IMR-90 (cell line): ENCODE results near the gene PIK3CG. TPM values are rescaled to one million over a fixed set of nuclear protein-coding genes. Genes with fewer than 3 reads are reported as not detected.

Experiments
- ATAC-seq: fragments of 200-7000 bp; cut with Tn5 transposase; 2 replicates; pipeline ENCODE4 v1.9.1; 2020; ENCODE audit warnings: low read depth, mild to moderate bottlenecking, moderate library complexity
- BruUV-seq: library from RNA; stranded (reverse); fragments of 400-500 nt; replicated peaks from 2 replicates; lab custom pipeline; 2021; lab: Mats Ljungman, UMichigan
- CTCF ChIA-PET: fragments of 300-600 bp; formaldehyde crosslinking; extraction: SDS; loops from one replicate; lab custom pipeline; 2021; ENCODE audit warnings: antibody characterized with exemption; lab: Yijun Ruan, JAX
- POLR2A ChIA-PET: fragments of 300-600 bp; sonication (Branson Sonifier 250); formaldehyde crosslinking; loops from one replicate; lab custom pipeline; 2022; ENCODE audit warnings: antibody characterized with exemption; ENCODE audit not compliant: unreplicated experiment; lab: Charles Lee
- DNase-seq: peaks from one replicate; pipeline ENCODE4 v3.0.0; 2013
- H2AFZ ChIP-seq: replicated peaks from 2 replicates; pipeline ENCODE3; 2013; ENCODE audit warnings: low read length, mild to moderate bottlenecking; ENCODE audit not compliant: poor library complexity
- H2AK5ac ChIP-seq: 2 replicates; pipeline ENCODE4 v1.6.1; 2013; ENCODE audit warnings: low read depth, low read length, inconsistent platforms
- H2AK9ac ChIP-seq: replicated peaks from 2 replicates; pipeline ENCODE3; 2013; ENCODE audit warnings: mild to moderate bottlenecking, low read depth, low read length, moderate library complexity; ENCODE audit not compliant: poor library complexity
- H2BK120ac ChIP-seq: 2 replicates; pipeline ENCODE4 v1.6.1; 2013; ENCODE audit warnings: low read depth, low read length, inconsistent platforms
- H2BK15ac ChIP-seq: 3 replicates; pipeline ENCODE4 v1.6.1; 2013; ENCODE audit warnings: low read depth, low read length, inconsistent platforms
- H2BK20ac ChIP-seq: 2 replicates; pipeline ENCODE4 v1.6.1; 2013; ENCODE audit warnings: low read depth, mild to moderate bottlenecking, inconsistent platforms, low read length, moderate library complexity
- H2BK5ac ChIP-seq: 2 replicates; pipeline ENCODE4 v1.6.1; 2013; ENCODE audit warnings: mild to moderate bottlenecking, low read depth, low read length, inconsistent platforms; ENCODE audit not compliant: poor library complexity, severe bottlenecking
- H3K14ac ChIP-seq: replicated peaks from 2 replicates; pipeline ENCODE4 v1.6.1; 2013; ENCODE audit warnings: low read depth, low read length, inconsistent platforms
- H3K18ac ChIP-seq: 2 replicates; pipeline ENCODE4 v1.6.1; 2013; ENCODE audit warnings: low read depth, low read length, control low read depth
- H3K23ac ChIP-seq: 2 replicates; pipeline ENCODE4 v1.6.1; 2013; ENCODE audit warnings: low read depth, low read length, inconsistent platforms
- H3K27ac ChIP-seq: 2 replicates; pipeline ENCODE4 v1.5.1; 2013; ENCODE audit warnings: mild to moderate bottlenecking, control low read depth, low read length; ENCODE audit not compliant: insufficient read depth
- H3K27me3 ChIP-seq: 2 replicates; pipeline ENCODE4 v1.6.1; 2013; ENCODE audit warnings: low read length; ENCODE audit not compliant: control insufficient read depth, insufficient read depth
- H3K36me3 ChIP-seq: 2 replicates; pipeline ENCODE4 v1.6.1; 2013; ENCODE audit warnings: low read length, mixed read lengths; ENCODE audit not compliant: control insufficient read depth, insufficient read depth
- H3K4ac ChIP-seq: 2 replicates; pipeline ENCODE4 v1.6.1; 2013; ENCODE audit warnings: low read depth, low read length, inconsistent platforms
- H3K4me1 ChIP-seq: 2 replicates; pipeline ENCODE4 v1.6.1; 2013; ENCODE audit warnings: low read length, mixed read lengths; ENCODE audit not compliant: control insufficient read depth, insufficient read depth
- H3K4me2 ChIP-seq: 2 replicates; pipeline ENCODE4 v1.6.1; 2013; ENCODE audit warnings: low read depth, mild to moderate bottlenecking, control low read depth, low read length, moderate library complexity
- H3K4me3 ChIP-seq: 2 replicates; pipeline ENCODE4 v1.5.1; 2013; ENCODE audit warnings: low read depth, mild to moderate bottlenecking, control low read depth, low read length, moderate library complexity; ENCODE audit not compliant: insufficient read depth
- H3K56ac ChIP-seq: 2 replicates; pipeline ENCODE4 v1.6.1; 2013; ENCODE audit warnings: low read length, inconsistent platforms; ENCODE audit not compliant: insufficient read depth; ENCODE audit errors: extremely low read depth
- H3K79me1 ChIP-seq, 2 experiments: 2 replicates each; pipeline ENCODE4 v1.6.1; 2013; ENCODE audit warnings: low read length in 2 of 2, inconsistent platforms in 1 of 2, low read depth in 1 of 2
- H3K9ac ChIP-seq: 2 replicates; pipeline ENCODE4 v1.6.1; 2013; ENCODE audit warnings: low read depth, low read length, control low read depth
- H3K9me1 ChIP-seq: 2 replicates; pipeline ENCODE4 v1.6.1; 2013; ENCODE audit warnings: low read length, inconsistent platforms; ENCODE audit not compliant: insufficient read depth
- H3K9me3 ChIP-seq: 2 replicates; pipeline ENCODE4 v1.6.1; 2013; ENCODE audit warnings: low read length; ENCODE audit not compliant: control insufficient read depth, insufficient read depth
- H4K20me1 ChIP-seq: 2 replicates; pipeline ENCODE4 v1.6.1; 2013; ENCODE audit warnings: low read length, inconsistent platforms; ENCODE audit not compliant: insufficient read depth
- H4K5ac ChIP-seq: 2 replicates; pipeline ENCODE4 v1.6.1; 2013; ENCODE audit warnings: mild to moderate bottlenecking, low read depth, low read length, control low read depth
- H4K8ac ChIP-seq, 2 experiments: 2 replicates each; pipeline ENCODE4 v1.6.1; 2013; ENCODE audit warnings: low read depth in 2 of 2, low read length in 2 of 2, control low read depth in 1 of 2, inconsistent platforms in 1 of 2
- H4K91ac ChIP-seq: 2 replicates; pipeline ENCODE4 v1.6.1; 2013; ENCODE audit warnings: low read depth, low read length, inconsistent platforms; ENCODE audit not compliant: insufficient read depth
- BHLHE40 ChIP-seq: fragments of 150-350 bp; IDR thresholded peaks from 2 replicates; pipeline ENCODE4 v1.6.1; 2016; ENCODE audit warnings: mild to moderate bottlenecking, low read depth, low read length
- FOS ChIP-seq: fragments of 150-350 bp; IDR thresholded peaks from 2 replicates; pipeline ENCODE4 v1.6.1; 2016; ENCODE audit warnings: low read depth, low read length
- MAFK ChIP-seq: IDR thresholded peaks from 2 replicates; pipeline ENCODE4 v1.6.1; 2012; ENCODE audit warnings: low read depth, low read length, improper control_type of control experiment
- POLR2A ChIP-seq: IDR thresholded peaks from 2 replicates; pipeline ENCODE4 v1.6.1; 2012; ENCODE audit warnings: mild to moderate bottlenecking, low read depth, low read length
- RAD21 ChIP-seq: IDR thresholded peaks from 2 replicates; pipeline ENCODE4 v1.6.1; 2012; ENCODE audit warnings: low read length, improper control_type of control experiment
- WGBS, 2 experiments: methylation state at CpG; one replicate each; pipeline versions ENCODE4 v1.1.5 to v1.1.7; 2013; ENCODE audit warnings: missing lambda C conversion rate in 2 of 2; ENCODE audit not compliant: insufficient read length in 1 of 2; ENCODE audit errors: extremely low coverage in 2 of 2; 5-methylcytosine and 5-hydroxymethylcytosine counted together
- dilution Hi-C: fragments of 300-500 bp; cut with HindIII; formaldehyde crosslinking; loops from one replicate; pipeline ENCODE4 v1.14.3; 2018; ENCODE audit warnings: low sequenced_read_pairs; ENCODE audit not compliant: unreplicated experiment
- in situ Hi-C: fragments of 300-500 bp; cut with MboI; formaldehyde crosslinking; loops from 3 replicates; pipeline ENCODE4 v1.14.3; 2019; ENCODE audit warnings: low sequenced_read_pairs, inconsistent platforms, mixed read lengths
- intact Hi-C: fragments of 100-400 bp; cut with micrococcal nuclease; formaldehyde crosslinking; loops from 2 replicates; pipeline ENCODE4 v1.10.0; 2022
- polyA plus RNA-seq, 3 experiments: library from polyadenylated mRNA; depleted of rRNA; stranded (reverse); fragments of >200 nt; gene quantifications; 2 replicates each; pipeline ENCODE4 v1.2.3, GENCODE V29; 2012; ENCODE audit warnings: low replicate concordance in 1 of 3
- total RNA-seq: library from RNA; depleted of rRNA; stranded (reverse); fragments of >200 nt; gene quantifications from 2 replicates; pipeline ENCODE4 v1.2.3, GENCODE V29; 2012
- TF ChIP-seq, protein P1 (sequence below): fragments of 150-350 bp; IDR thresholded peaks from 2 replicates; pipeline ENCODE4 v1.6.1; 2017; ENCODE audit warnings: mild to moderate bottlenecking, antibody characterized with exemption, low read length, low read depth

PIK3CG gene
- total and polyA plus RNA-seq, 2 of the 4 experiments (the other 2 are of a cell fraction) = under 0.01 TPM; not detected in 1

DNA sequence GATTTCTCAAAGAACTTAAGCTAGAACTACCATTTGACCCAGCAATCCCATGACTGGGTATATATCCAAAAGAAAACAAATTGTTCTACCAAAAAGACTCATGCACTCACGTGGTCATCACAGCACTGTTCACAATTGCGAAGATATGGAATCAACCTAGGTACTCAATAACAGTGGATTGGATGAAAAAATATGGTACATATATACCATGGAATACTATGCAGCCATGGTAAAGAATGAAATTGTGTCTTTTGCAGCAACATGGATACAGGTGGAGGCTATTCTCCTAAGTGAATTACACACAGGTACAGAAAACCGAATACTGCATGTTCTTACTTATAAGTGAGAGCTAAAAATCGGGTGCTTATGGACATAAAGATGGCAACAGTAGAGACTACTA lies 61.8 kb downstream of the PIK3CG start:
- POLR2A ChIA-PET = no interaction called here
- H2AFZ ChIP-seq = no peak overlapping the region
- no peak overlapping the region for H2BK120ac ChIP-seq
- H2BK20ac ChIP-seq = no peak overlapping the region
- H3K4ac ChIP-seq = no peak overlapping the region
- intact Hi-C loops (no loop called here), dilution Hi-C loops (no loop called here), in situ Hi-C loops (no loop called here)
- no TSS peak for BruUV-seq
- no peaks in the 10 kb centered on the region for H3K36me3 ChIP-seq
- no peak overlapping the region for H4K5ac ChIP-seq
- no peaks in the 10 kb centered on the region for H4K20me1 ChIP-seq
- no peak overlapping the region for H4K91ac ChIP-seq
- H3K4me2 ChIP-seq = no peak overlapping the region
- no peaks in the 10 kb centered on the region for H3K4me1 ChIP-seq
- no peak overlapping the region for H2AK9ac ChIP-seq
- peaks cover 8% of the 10 kb centered on the region; the same call in 1 of the 2 replicates for H3K27me3 ChIP-seq
- WGBS, 2 experiments = no CpG with 5 or more reads among the region's 4 CpGs
- H3K56ac ChIP-seq = no peak overlapping the region
- H3K4me3 ChIP-seq = no peak overlapping the region
- no peak overlapping the region for H3K27ac ChIP-seq
- H4K8ac ChIP-seq = no peak overlapping the region
- no peaks in the 10 kb centered on the region for H3K9me1 ChIP-seq
- no peak for TF ChIP-seq POLR2A
- TF ChIP-seq BHLHE40 = no peak
- no peak for TF ChIP-seq RAD21
- TF ChIP-seq FOS = no peak
- TF ChIP-seq, protein P1, sequence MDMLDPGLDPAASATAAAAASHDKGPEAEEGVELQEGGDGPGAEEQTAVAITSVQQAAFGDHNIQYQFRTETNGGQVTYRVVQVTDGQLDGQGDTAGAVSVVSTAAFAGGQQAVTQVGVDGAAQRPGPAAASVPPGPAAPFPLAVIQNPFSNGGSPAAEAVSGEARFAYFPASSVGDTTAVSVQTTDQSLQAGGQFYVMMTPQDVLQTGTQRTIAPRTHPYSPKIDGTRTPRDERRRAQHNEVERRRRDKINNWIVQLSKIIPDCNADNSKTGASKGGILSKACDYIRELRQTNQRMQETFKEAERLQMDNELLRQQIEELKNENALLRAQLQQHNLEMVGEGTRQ = no peak
- TF ChIP-seq MAFK = no peak
- H2BK15ac ChIP-seq = no peak overlapping the region
- no peak overlapping the region for H3K9ac ChIP-seq
- H3K9me3 ChIP-seq = no peaks in the 10 kb centered on the region
- no peak overlapping the region for H3K14ac ChIP-seq
- no peak for DNase-seq
- ATAC-seq = no peak
- no peak overlapping the region for H3K18ac ChIP-seq
- no peak overlapping the region for H2AK5ac ChIP-seq
- no peak overlapping the region for H3K23ac ChIP-seq
- no peaks in the 10 kb centered on the region for H3K79me1 ChIP-seq
- CTCF ChIA-PET = no interaction called here
- no peak overlapping the region for H2BK5ac ChIP-seq
